ENCODE data around the gene RDM1.

RDM1 gene

GRCh38 chr17:35877345-35878029 is 53.1 kb downstream of the RDM1 start:
- H3K9me3 ChIP-seq (ENCODE audit: insufficient read depth, low read depth, low read length) = no peaks in the 10 kb centered on the region
- no peak overlapping the region for H3K4me3 ChIP-seq (ENCODE audit: low read length)
- H3K27me3 ChIP-seq (ENCODE audit: insufficient read depth, low read length) = no peaks in the 10 kb centered on the region
- no peaks in the 10 kb centered on the region for H3K36me3 ChIP-seq (ENCODE audit: insufficient read depth, low read depth, low read length)
- no peaks in the 10 kb centered on the region for H3K4me1 ChIP-seq (ENCODE audit: insufficient read depth, low read length)
- no peak overlapping the region for H3K9ac ChIP-seq (ENCODE audit: low read depth, low read length)
- H3K27ac ChIP-seq (ENCODE audit: low read length) = no peak overlapping the region

- H3K9me3 ChIP-seq (ENCODE audit: insufficient read depth, low read depth, low read length) = no peaks in the 10 kb centered on the region
- H3K27me3 ChIP-seq (ENCODE audit: insufficient read depth, low read length) = no peaks in the 10 kb centered on the region
- no peak overlapping the region for H3K4me3 ChIP-seq (ENCODE audit: low read length)
- H3K27ac ChIP-seq (ENCODE audit: low read length) = no peak overlapping the region
- no peaks in the 10 kb centered on the region for H3K4me1 ChIP-seq (ENCODE audit: insufficient read depth, low read length)
- H3K36me3 ChIP-seq (ENCODE audit: insufficient read depth, low read depth, low read length) = no peaks in the 10 kb centered on the region
- no peak overlapping the region for H3K9ac ChIP-seq (ENCODE audit: low read depth, low read length)
Measured at GRCh38 chr17:35876534-35876933, 54.0 kb downstream of the RDM1 start.

GRCh38 chr17:35875800-35876139 is 54.8 kb downstream of the RDM1 start:
- no peaks in the 10 kb centered on the region for H3K9me3 ChIP-seq (ENCODE audit: insufficient read depth, low read depth, low read length)
- H3K27ac ChIP-seq (ENCODE audit: low read length) = no peak overlapping the region
- no peaks in the 10 kb centered on the region for H3K27me3 ChIP-seq (ENCODE audit: insufficient read depth, low read length)
- H3K36me3 ChIP-seq (ENCODE audit: insufficient read depth, low read depth, low read length) = no peaks in the 10 kb centered on the region
- H3K9ac ChIP-seq (ENCODE audit: low read depth, low read length) = no peak overlapping the region
- no peaks in the 10 kb centered on the region for H3K4me1 ChIP-seq (ENCODE audit: insufficient read depth, low read length)
- H3K4me3 ChIP-seq (ENCODE audit: low read length) = no peak overlapping the region

- no peaks in the 10 kb centered on the region for H3K36me3 ChIP-seq (ENCODE audit: insufficient read depth, low read depth, low read length)
- H3K27ac ChIP-seq (ENCODE audit: low read length) = no peak overlapping the region
- H3K9ac ChIP-seq (ENCODE audit: low read depth, low read length) = no peak overlapping the region
- no peaks in the 10 kb centered on the region for H3K27me3 ChIP-seq (ENCODE audit: insufficient read depth, low read length)
- no peak overlapping the region for H3K4me3 ChIP-seq (ENCODE audit: low read length)
- no peaks in the 10 kb centered on the region for H3K4me1 ChIP-seq (ENCODE audit: insufficient read depth, low read length)
- H3K9me3 ChIP-seq (ENCODE audit: insufficient read depth, low read depth, low read length) = no peaks in the 10 kb centered on the region
Measured at GRCh38 chr17:35875072-35875799, 55.3 kb downstream of the RDM1 start.

GRCh38 chr17:35872196-35872980 is 58.2 kb downstream of the RDM1 start:
- H3K27ac ChIP-seq (ENCODE audit: low read length) = no peak overlapping the region
- no peaks in the 10 kb centered on the region for H3K27me3 ChIP-seq (ENCODE audit: insufficient read depth, low read length)
- H3K9ac ChIP-seq (ENCODE audit: low read depth, low read length) = no peak overlapping the region
- no peaks in the 10 kb centered on the region for H3K9me3 ChIP-seq (ENCODE audit: insufficient read depth, low read depth, low read length)
- H3K4me3 ChIP-seq (ENCODE audit: low read length) = no peak overlapping the region
- no peaks in the 10 kb centered on the region for H3K4me1 ChIP-seq (ENCODE audit: insufficient read depth, low read length)
- H3K36me3 ChIP-seq (ENCODE audit: insufficient read depth, low read depth, low read length) = no peaks in the 10 kb centered on the region

- H3K9me3 ChIP-seq (ENCODE audit: insufficient read depth, low read depth, low read length) = no peaks in the 10 kb centered on the region
- H3K4me3 ChIP-seq (ENCODE audit: low read length) = no peak overlapping the region
- H3K27ac ChIP-seq (ENCODE audit: low read length) = no peak overlapping the region
- H3K4me1 ChIP-seq (ENCODE audit: insufficient read depth, low read length) = no peaks in the 10 kb centered on the region
- H3K27me3 ChIP-seq (ENCODE audit: insufficient read depth, low read length) = no peaks in the 10 kb centered on the region
- H3K36me3 ChIP-seq (ENCODE audit: insufficient read depth, low read depth, low read length) = no peaks in the 10 kb centered on the region
- no peak overlapping the region for H3K9ac ChIP-seq (ENCODE audit: low read depth, low read length)
Measured at GRCh38 chr17:35870906-35871819, 59.4 kb downstream of the RDM1 start.

- Histone ChIP-seq H3K4me3 (ENCODE audit: low read length) (no peak within 1 kb of the TSS), H3K36me3 (ENCODE audit: insufficient read depth, low read depth, low read length) (no peaks in the 10 kb centered on the region), H3K4me1 (ENCODE audit: insufficient read depth, low read length) (no peaks in the 10 kb centered on the region), H3K9ac (ENCODE audit: low read depth, low read length) (no peak within 1 kb of the TSS), H3K27ac (ENCODE audit: low read length) (no peak within 1 kb of the TSS), H3K27me3 (ENCODE audit: insufficient read depth, low read length) (no peaks in the 10 kb centered on the region), H3K9me3 (ENCODE audit: insufficient read depth, low read depth, low read length) (no peaks in the 10 kb centered on the region)
Measured at GRCh38 chr17:35868737-35869136, 61.8 kb downstream of the RDM1 start, which contains the start of gene HEATR9. HEATR9 (minus strand) TSS chr17:35868891; CDS start chr17:35868742, 149 bp downstream.

Data from iPS-20b (cell line).